Measurements from ENCODE around the gene KRT72. TPM values are rescaled to one million over a fixed set of nuclear protein-coding genes. Genes with fewer than 3 reads are reported as not detected.

KRT72 gene
- polyA plus RNA-seq, 1 donor from 2014 or later, result not detected

GRCh38 chr12:52581481-52581880 is 19.8 kb downstream of the KRT72 start:
- no peak overlapping the region for H3K4me3 ChIP-seq (ENCODE audit: low read length)
- TF ChIP-seq POLR2AphosphoS5 (IDR thresholded peaks at IDR 0.05) (no peak), MXI1 (conservative IDR thresholded peaks at IDR 0.05; ENCODE audit: poor library complexity, severe bottlenecking) (no peak), CTCF (IDR thresholded peaks at IDR 0.05; ENCODE audit: poor library complexity, severe bottlenecking) (no peak), RAD21 (conservative IDR thresholded peaks at IDR 0.05) (no peak), TAF1 (IDR thresholded peaks at IDR 0.05; ENCODE audit: low read depth) (no peak), SMC3 (conservative IDR thresholded peaks at IDR 0.05; ENCODE audit: poor library complexity) (no peak), REST (IDR thresholded peaks at IDR 0.05; ENCODE audit: borderline replicate concordance) (no peak), EP300 (conservative IDR thresholded peaks at IDR 0.05; ENCODE audit: poor library complexity, severe bottlenecking) (no peak), EZH2 (IDR thresholded peaks at IDR 0.05; ENCODE audit: borderline replicate concordance, insufficient read depth, low read length, poor library complexity, severe bottlenecking) (no peak)
- H3K36me3 ChIP-seq (ENCODE audit: insufficient read depth, low read length), result no peaks in the 10 kb centered on the region
- no peaks in the 10 kb centered on the region for H4K20me1 ChIP-seq (ENCODE audit: insufficient read depth)
- no peaks in the 10 kb centered on the region for H3K9me2 ChIP-seq (ENCODE audit: insufficient read depth, low read length)
- no peak overlapping the region for H3K9ac ChIP-seq (ENCODE audit: low read length)
- no peaks in the 10 kb centered on the region for H3K27me3 ChIP-seq (ENCODE audit: insufficient read depth, low read depth, low read length)
- no peaks in the 10 kb centered on the region for H3F3A ChIP-seq (ENCODE audit: insufficient read depth, low read length, poor library complexity, severe bottlenecking)
- no peaks in the 10 kb centered on the region for H3K79me2 ChIP-seq (replicated peaks; ENCODE audit: insufficient read depth, low read length)
- H2AFZ ChIP-seq (ENCODE audit: low read depth, low read length), result no peak overlapping the region
- no peak overlapping the region for H3K4me2 ChIP-seq (ENCODE audit: low read length)
- H3K27ac ChIP-seq (ENCODE audit: low read length), result no peak overlapping the region
- no peaks in the 10 kb centered on the region for H3K9me3 ChIP-seq (ENCODE audit: low read length)

DNA sequence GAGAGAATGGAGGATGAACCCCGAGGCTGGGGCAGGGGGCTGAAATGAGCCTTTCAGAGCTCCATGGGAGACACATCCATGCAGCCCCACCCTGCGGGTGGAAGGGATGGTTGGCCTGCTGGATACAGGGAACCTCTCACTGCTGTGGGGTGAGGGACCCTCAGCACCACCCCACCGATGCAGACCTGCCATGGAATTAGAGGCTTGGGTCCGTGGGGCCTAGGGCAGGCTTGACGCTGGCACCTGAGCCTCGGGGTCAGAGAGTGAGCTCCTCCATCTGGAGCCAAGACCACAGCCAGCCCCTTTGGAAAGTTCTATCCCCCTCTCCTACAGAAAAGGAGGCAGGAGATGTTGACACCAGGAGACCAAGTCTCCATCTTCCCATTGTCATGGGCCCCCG is 20.2 kb downstream of the KRT72 start:
- Histone ChIP-seq H3K9ac (ENCODE audit: low read length) (no peak overlapping the region), H3K4me3 (ENCODE audit: low read length) (no peak overlapping the region), H3K27ac (ENCODE audit: low read length) (no peak overlapping the region), H4K20me1 (ENCODE audit: insufficient read depth) (no peaks in the 10 kb centered on the region), H3K79me2 (replicated peaks; ENCODE audit: insufficient read depth, low read length) (no peaks in the 10 kb centered on the region), H3K9me2 (ENCODE audit: insufficient read depth, low read length) (no peaks in the 10 kb centered on the region), H3K4me2 (ENCODE audit: low read length) (no peak overlapping the region), H3K27me3 (ENCODE audit: insufficient read depth, low read depth, low read length) (no peaks in the 10 kb centered on the region), H3F3A (ENCODE audit: insufficient read depth, low read length, poor library complexity, severe bottlenecking) (no peaks in the 10 kb centered on the region), H2AFZ (ENCODE audit: low read depth, low read length) (no peak overlapping the region), H3K9me3 (ENCODE audit: low read length) (no peaks in the 10 kb centered on the region), H3K36me3 (ENCODE audit: insufficient read depth, low read length) (no peaks in the 10 kb centered on the region)
- TF ChIP-seq POLR2AphosphoS5 (IDR thresholded peaks at IDR 0.05) (no peak), EP300 (conservative IDR thresholded peaks at IDR 0.05; ENCODE audit: poor library complexity, severe bottlenecking) (no peak), MXI1 (conservative IDR thresholded peaks at IDR 0.05; ENCODE audit: poor library complexity, severe bottlenecking) (no peak), REST (IDR thresholded peaks at IDR 0.05; ENCODE audit: borderline replicate concordance) (no peak), EZH2 (IDR thresholded peaks at IDR 0.05; ENCODE audit: borderline replicate concordance, insufficient read depth, low read length, poor library complexity, severe bottlenecking) (no peak), CTCF (IDR thresholded peaks at IDR 0.05; ENCODE audit: poor library complexity, severe bottlenecking) (no peak), SMC3 (conservative IDR thresholded peaks at IDR 0.05; ENCODE audit: poor library complexity) (no peak), TAF1 (IDR thresholded peaks at IDR 0.05; ENCODE audit: low read depth) (no peak)
